B cell (primary cell): ENCODE results near the gene ZSCAN25. TPM values are rescaled to one million over a fixed set of nuclear protein-coding genes. Genes with fewer than 3 reads are reported as not detected.

Source experiments
- ATAC-seq: fragments of 200-7000 bp; cut with Tn5 transposase; one replicate; pipeline ENCODE4 v1.10.0; 2021; ENCODE audit warnings: low read depth, mild to moderate bottlenecking, moderate number of reproducible peaks, moderate library complexity
- CTCF ChIA-PET: fragments of 350-600 bp; sonication (Branson Sonifier 250); formaldehyde crosslinking; loops from one replicate; lab custom pipeline; 2021; ENCODE audit warnings: antibody characterized with exemption, inconsistent platforms; lab: Charles Lee
- POLR2A ChIA-PET: fragments of 350-600 bp; sonication (Branson Sonifier 250); formaldehyde crosslinking; loops from one replicate; lab custom pipeline; 2021; ENCODE audit warnings: antibody characterized with exemption; lab: Charles Lee
- DNase-seq: peaks from one replicate; pipeline ENCODE4 v3.0.0; 2013
- H2AFZ ChIP-seq: 2 replicates; pipeline ENCODE4 v1.6.1; 2012; ENCODE audit warnings: mild to moderate bottlenecking, low read depth, low read length; ENCODE audit not compliant: insufficient read depth, poor library complexity, severe bottlenecking
- H3K27ac ChIP-seq, 2 donors: 1 replicate in 1 of 2; 2 replicates in 1 of 2; pipeline ENCODE4 v1.5.1; 2012 to 2013; ENCODE audit warnings: low read length in 2 of 2, mild to moderate bottlenecking in 2 of 2, moderate library complexity in 1 of 2
- H3K27me3 ChIP-seq, 4 experiments: fragments of 200-600 bp in 1 of 4; sonication (generic) in 1 of 4; replicated peaks in 1 of 4; 1 replicate in 2 of 4; 2 replicates in 2 of 4; pipeline versions ENCODE4 v1.6.1 to v1.7.0; 2013 to 2016; ENCODE audit warnings: low read length in 3 of 4, mild to moderate bottlenecking in 2 of 4, mixed read lengths in 1 of 4, moderate library complexity in 1 of 4; ENCODE audit not compliant: insufficient read depth in 4 of 4, control insufficient read depth in 3 of 4; ENCODE audit errors: control extremely low read depth in 1 of 4
- H3K36me3 ChIP-seq, 2 experiments: replicated peaks in 1 of 2; 1 replicate in 1 of 2; 2 replicates in 1 of 2; pipeline versions ENCODE4 v1.6.1 to v1.7.1; 2013; ENCODE audit warnings: low read length in 1 of 2; ENCODE audit not compliant: insufficient read depth in 2 of 2, control insufficient read depth in 1 of 2; ENCODE audit errors: control extremely low read depth in 1 of 2, extremely low read depth in 1 of 2
- H3K4me1 ChIP-seq, 2 donors: fragments of 200-600 bp in 1 of 2; sonication (generic) in 1 of 2; 1 replicate in 1 of 2; 2 replicates in 1 of 2; pipeline versions ENCODE4 v1.5.1 to v1.6.1; 2013 to 2017; ENCODE audit warnings: low read length in 2 of 2; ENCODE audit not compliant: control insufficient read depth in 2 of 2, insufficient read depth in 2 of 2
- H3K4me2 ChIP-seq: replicated peaks from 2 replicates; pipeline ENCODE3; 2012; ENCODE audit warnings: mild to moderate bottlenecking, low read depth, low read length; ENCODE audit not compliant: poor library complexity, severe bottlenecking
- H3K4me3 ChIP-seq, 5 experiments: fragments of 200-600 bp in 1 of 5; sonication (generic) in 1 of 5; 1 replicate in 3 of 5; 2 replicates in 2 of 5; pipeline versions ENCODE4 v1.5.1 to v1.7.0; 2011 to 2016; ENCODE audit warnings: low read length in 4 of 5, mild to moderate bottlenecking in 4 of 5, low read depth in 2 of 5, control low read depth in 1 of 5, moderate library complexity in 1 of 5; ENCODE audit not compliant: insufficient read depth in 1 of 5; ENCODE audit errors: control extremely low read depth in 1 of 5, extremely low read depth in 1 of 5
- H3K79me2 ChIP-seq: fragments of 200-600 bp; sonication (generic); one replicate; pipeline ENCODE4 v1.6.0; 2016; ENCODE audit warnings: low read length; ENCODE audit not compliant: control insufficient read depth, insufficient read depth
- H3K9ac ChIP-seq: fragments of 200-600 bp; sonication (generic); 2 replicates; pipeline ENCODE4 v1.6.1; 2017; ENCODE audit warnings: mild to moderate bottlenecking, low read length, moderate library complexity
- H3K9me3 ChIP-seq, 3 donors: one replicate each; pipeline versions ENCODE4 v1.6.1 to v1.7.1; 2013; ENCODE audit warnings: low read length in 2 of 3; ENCODE audit not compliant: control insufficient read depth in 2 of 3, insufficient read depth in 1 of 3; ENCODE audit errors: control extremely low read depth in 1 of 3
- H4K20me1 ChIP-seq: 2 replicates; pipeline ENCODE4 v1.6.0; 2012; ENCODE audit warnings: mild to moderate bottlenecking, low read length; ENCODE audit not compliant: insufficient read depth, control insufficient read depth, poor library complexity, severe bottlenecking
- H3K27ac Mint-ChIP-seq: one replicate; pipeline ENCODE4 v1.8.0; 2021; ENCODE audit warnings: mixed read lengths
- H3K27me3 Mint-ChIP-seq: one replicate; pipeline ENCODE4 v1.8.0; 2021; ENCODE audit warnings: mixed read lengths
- H3K4me1 Mint-ChIP-seq: one replicate; pipeline ENCODE4 v1.8.0; 2021; ENCODE audit warnings: mixed read lengths
- H3K4me3 Mint-ChIP-seq: one replicate; pipeline ENCODE4 v1.8.0; 2021; ENCODE audit warnings: mixed read lengths
- H3K9me3 Mint-ChIP-seq: one replicate; pipeline ENCODE4 v1.8.0; 2022; ENCODE audit warnings: mixed read lengths; ENCODE audit not compliant: insufficient read depth
- CTCF ChIP-seq: fragments of 200-600 bp; IDR thresholded peaks from one replicate; pipeline ENCODE4 v1.8.0; 2022; ENCODE audit warnings: antibody characterized with exemption, mild to moderate bottlenecking
- EZH2 ChIP-seq: IDR thresholded peaks from 2 replicates; pipeline ENCODE4 v1.6.1; 2012; ENCODE audit warnings: borderline replicate concordance, low read depth, mild to moderate bottlenecking, moderate library complexity, low read length; ENCODE audit not compliant: insufficient read depth, poor library complexity, severe bottlenecking
- WGBS: methylation state at CpG from one replicate; pipeline ENCODE4 v1.1.5; 2013; ENCODE audit warnings: missing lambda C conversion rate; ENCODE audit not compliant: insufficient coverage; 5-methylcytosine and 5-hydroxymethylcytosine counted together
- intact Hi-C: fragments of 100-400 bp; cut with micrococcal nuclease; formaldehyde crosslinking; loops from one replicate; pipeline ENCODE4 v1.10.0; 2022
- polyA plus RNA-seq: library from polyadenylated mRNA; depleted of rRNA; stranded (reverse); fragments of >200 nt; gene quantifications from 2 replicates; pipeline ENCODE4 v1.2.3, GENCODE V29; 2012
- total RNA-seq, 2 donors: library from RNA; stranded (reverse); fragments of 120-200 nt in 1 of 2; gene quantifications; 1 replicate in 1 of 2; 2 replicates in 1 of 2; pipeline versions ENCODE4 v1.2.3 to v1.2.4, GENCODE V29; 2013 to 2022

The ZSCAN25 gene
- total and polyA plus RNA-seq, 2 donors (not counting 1 experiment from before 2014, with no cell fraction given) = 11.8 to 39.5 TPM

- H3K9me3 Mint-ChIP-seq = no peaks in the 10 kb centered on the region
- Histone ChIP-seq H3K4me1 (no peaks in the 10 kb centered on the region), H3K27ac (no peak overlapping the region), H3K79me2 (peaks cover 14% of the 10 kb centered on the region), H3K9me3 (no peaks in the 10 kb centered on the region), H3K4me3 (no peak overlapping the region), H3K4me2 (no peak overlapping the region), H3K9ac (no peak overlapping the region), H4K20me1 (peaks cover 17% of the 10 kb centered on the region), H3K36me3 (peaks cover 1 to 73% of the 10 kb centered on the region in 2 experiments), H2AFZ (no peak overlapping the region), H3K27me3 (no peaks in the 10 kb centered on the region)
- no peaks in the 10 kb centered on the region for H3K27me3 Mint-ChIP-seq
- TF ChIP-seq EZH2 (no peak), CTCF (no peak)
- no peak overlapping the region for H3K27ac Mint-ChIP-seq
- no peak for ATAC-seq
- ChIA-PET POLR2A (no interaction called here), CTCF (no interaction called here)
- H3K4me1 Mint-ChIP-seq = peaks cover 2% of the 10 kb centered on the region
- DNase-seq = no peak
- 92% methylated on average over 9 of the region's 14 CpGs for WGBS
- H3K4me3 Mint-ChIP-seq = no peak overlapping the region
- intact Hi-C loops = no loop called here
These were observed 12.0 kb downstream of the ZSCAN25 start for GRCh38 chr7:99628471-99629465.

DNA sequence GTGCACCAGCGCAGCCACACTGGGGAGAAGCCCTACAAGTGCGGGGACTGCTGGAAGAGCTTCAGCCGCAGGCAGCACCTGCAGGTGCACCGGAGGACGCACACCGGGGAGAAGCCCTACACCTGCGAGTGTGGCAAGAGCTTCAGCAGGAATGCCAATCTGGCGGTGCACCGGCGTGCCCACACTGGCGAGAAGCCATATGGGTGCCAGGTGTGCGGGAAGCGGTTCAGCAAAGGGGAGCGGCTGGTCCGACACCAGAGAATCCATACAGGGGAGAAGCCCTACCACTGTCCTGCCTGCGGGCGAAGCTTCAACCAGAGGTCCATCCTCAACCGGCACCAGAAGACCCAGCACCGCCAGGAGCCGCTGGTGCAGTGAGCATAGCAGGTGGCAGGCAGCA is 12.9 kb downstream of the ZSCAN25 start:
- no peak overlapping the region for H3K9ac ChIP-seq
- Mint-ChIP-seq H3K27me3 (no peaks in the 10 kb centered on the region), H3K9me3 (no peaks in the 10 kb centered on the region), H3K27ac (no peak overlapping the region), H3K4me3 (no peak overlapping the region), H3K4me1 (peaks cover 2% of the 10 kb centered on the region)
- H3K79me2 ChIP-seq = peaks cover 6% of the 10 kb centered on the region
- no peak for DNase-seq
- H3K4me3 ChIP-seq = no peak overlapping the region
- CTCF ChIA-PET = no interaction called here
- no peaks in the 10 kb centered on the region for H3K27me3 ChIP-seq
- no peak overlapping the region for H3K4me2 ChIP-seq
- no peak overlapping the region for H3K27ac ChIP-seq
- no peak overlapping the region for H2AFZ ChIP-seq
- H3K36me3 ChIP-seq = peaks cover 1 to 68% of the 10 kb centered on the region in 2 experiments
- H3K4me1 ChIP-seq = no peaks in the 10 kb centered on the region
- H3K9me3 ChIP-seq = no peaks in the 10 kb centered on the region
- H4K20me1 ChIP-seq = peaks cover 12% of the 10 kb centered on the region
- TF ChIP-seq EZH2 (no peak), CTCF (no peak)
- intact Hi-C loops = no loop called here
- no peak for ATAC-seq
- POLR2A ChIA-PET = no interaction called here
- 96% methylated on average over 20 of the region's 20 CpGs for WGBS
